ENCODE data around the gene GLI3. TPM values are rescaled to one million over a fixed set of nuclear protein-coding genes. Genes with fewer than 3 reads are reported as not detected.

Gene GLI3
- total RNA-seq, 1 experiment from 2014 or later, result 45.0 TPM

DNA sequence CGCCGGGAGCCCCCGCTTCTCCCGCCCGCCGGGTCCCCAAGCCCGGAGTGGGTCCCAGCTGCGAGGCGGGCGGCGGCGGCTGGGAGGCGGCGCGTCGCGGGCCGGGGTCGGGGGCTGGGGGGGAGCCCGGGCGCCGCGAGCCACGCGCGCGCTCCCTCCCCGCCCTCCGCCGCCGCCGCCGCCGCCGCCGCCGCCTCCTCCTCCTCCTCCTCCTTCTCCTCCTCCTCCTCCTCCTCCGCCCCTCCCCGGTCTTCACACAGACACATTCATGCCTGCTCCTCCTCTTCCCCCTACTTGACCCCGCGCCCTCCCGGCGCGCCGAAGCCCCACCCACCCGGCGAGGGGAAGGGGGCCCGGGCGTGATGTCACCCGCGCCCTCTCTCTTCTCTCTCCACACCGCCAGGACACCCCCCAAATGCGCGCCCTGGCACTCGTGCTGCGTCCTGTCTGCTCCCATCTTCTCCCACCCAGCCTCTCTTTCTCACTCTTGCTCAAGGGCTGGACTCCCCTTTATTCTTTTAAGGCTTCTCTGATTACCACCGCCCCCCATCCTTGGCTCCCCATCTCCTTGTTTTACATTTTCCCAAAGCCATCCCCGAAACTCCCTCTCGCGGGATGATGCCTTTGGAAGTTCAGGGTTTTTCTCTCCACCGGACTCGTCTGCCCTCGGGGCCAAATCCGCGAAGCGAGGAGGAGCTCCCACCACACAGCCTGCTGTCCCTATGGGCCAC, 967 bp upstream of the GLI3 start:
- no peak overlapping the region for H2BK20ac ChIP-seq (ENCODE audit: low read depth, low read length, poor library complexity, severe bottlenecking)
- H4K8ac ChIP-seq (replicated peaks; ENCODE audit: insufficient read length, low read depth, low read length), result no peak overlapping the region
- H2BK12ac ChIP-seq (ENCODE audit: insufficient read length, low read depth, low read length), result no peak overlapping the region
- peak overlapping the region; percentile 47 for H3K14ac ChIP-seq (ENCODE audit: insufficient read depth, low read length)
- peaks cover 2% of the 10 kb centered on the region; the same call in 1 of the 2 replicates for H3K79me2 ChIP-seq (ENCODE audit: insufficient read depth, low read length)
- H2AFZ ChIP-seq (ENCODE audit: low read length), result peak overlapping the region; percentile 25
- H2AK5ac ChIP-seq (ENCODE audit: insufficient read length, low read length), result no peak overlapping the region
- H4K5ac ChIP-seq (ENCODE audit: insufficient read length, low read depth, low read length), result no peak overlapping the region
- no peak overlapping the region for H2BK15ac ChIP-seq (ENCODE audit: low read depth, low read length)
- no peak overlapping the region for H3K4ac ChIP-seq (ENCODE audit: low read depth, low read length)
- H3K4me2 ChIP-seq (ENCODE audit: insufficient read depth, insufficient read length, low read length), result peak overlapping the region; percentile 55
- no peaks in the 10 kb centered on the region for H3K9me3 ChIP-seq (ENCODE audit: control insufficient read depth, low read depth, low read length)
- peak; percentile 83 for DNase-seq
- H3K4me3 Mint-ChIP-seq, result peak overlapping the region; percentile 88 to 93
- H3K4me1 Mint-ChIP-seq, result peaks cover 57 to 59% of the 10 kb centered on the region in 2 experiments
- H3T11ph ChIP-seq (ENCODE audit: low read length), result no peak overlapping the region
- H4K20me1 ChIP-seq (ENCODE audit: control insufficient read depth, insufficient read depth, insufficient read length), result no peaks in the 10 kb centered on the region
- peaks cover 3% of the 10 kb centered on the region; the same call in 1 of the 2 replicates for H3K4me1 ChIP-seq (ENCODE audit: insufficient read depth, low read length)
- peaks cover 35% of the 10 kb centered on the region for H3K27me3 Mint-ChIP-seq (ENCODE audit: low read depth)
- peaks cover 0 to 1% of the 10 kb centered on the region in 2 experiments; a peak in 2 of 5 replicates for H3K9me3 Mint-ChIP-seq
- no peak overlapping the region for H2BK120ac ChIP-seq (ENCODE audit: low read depth, low read length, poor library complexity, severe bottlenecking)
- H3K56ac ChIP-seq (ENCODE audit: insufficient read length, low read depth, low read length), result no peak overlapping the region
- H3K23me2 ChIP-seq (ENCODE audit: insufficient read length, low read depth, low read length, poor library complexity, severe bottlenecking), result peaks cover 25% of the 10 kb centered on the region
- no peak overlapping the region for H3K23ac ChIP-seq (ENCODE audit: insufficient read length, low read depth, low read length)
- peak overlapping the region; percentile 9 for H3K9ac ChIP-seq (ENCODE audit: extremely low read depth, insufficient read length, low read length)
- no peak overlapping the region for H3K18ac ChIP-seq (ENCODE audit: insufficient read length, low read depth, low read length)
- H4K91ac ChIP-seq (ENCODE audit: insufficient read length, low read depth, low read length), result no peak overlapping the region
- WGBS (ENCODE audit: extremely low coverage, insufficient read length, low lambda C conversion rate), result no CpG with 5 or more reads among the region's 66 CpGs
- TF ChIP-seq, protein P1, sequence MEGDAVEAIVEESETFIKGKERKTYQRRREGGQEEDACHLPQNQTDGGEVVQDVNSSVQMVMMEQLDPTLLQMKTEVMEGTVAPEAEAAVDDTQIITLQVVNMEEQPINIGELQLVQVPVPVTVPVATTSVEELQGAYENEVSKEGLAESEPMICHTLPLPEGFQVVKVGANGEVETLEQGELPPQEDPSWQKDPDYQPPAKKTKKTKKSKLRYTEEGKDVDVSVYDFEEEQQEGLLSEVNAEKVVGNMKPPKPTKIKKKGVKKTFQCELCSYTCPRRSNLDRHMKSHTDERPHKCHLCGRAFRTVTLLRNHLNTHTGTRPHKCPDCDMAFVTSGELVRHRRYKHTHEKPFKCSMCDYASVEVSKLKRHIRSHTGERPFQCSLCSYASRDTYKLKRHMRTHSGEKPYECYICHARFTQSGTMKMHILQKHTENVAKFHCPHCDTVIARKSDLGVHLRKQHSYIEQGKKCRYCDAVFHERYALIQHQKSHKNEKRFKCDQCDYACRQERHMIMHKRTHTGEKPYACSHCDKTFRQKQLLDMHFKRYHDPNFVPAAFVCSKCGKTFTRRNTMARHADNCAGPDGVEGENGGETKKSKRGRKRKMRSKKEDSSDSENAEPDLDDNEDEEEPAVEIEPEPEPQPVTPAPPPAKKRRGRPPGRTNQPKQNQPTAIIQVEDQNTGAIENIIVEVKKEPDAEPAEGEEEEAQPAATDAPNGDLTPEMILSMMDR (conservative IDR thresholded peaks at IDR 0.05), result no peak
- H3K27ac Mint-ChIP-seq, result peak overlapping the region; percentile 93 to 96 (median 96)
- H3K36me3 Mint-ChIP-seq (ENCODE audit: insufficient read depth in 1 of 3, low read depth in 3 of 3), result peaks cover 0 to 1% (median 0%) of the 10 kb centered on the region in 3 experiments; a peak in 1 of 7 replicates
- H3K79me1 ChIP-seq (ENCODE audit: insufficient read depth, low read depth, low read length, poor library complexity, severe bottlenecking), result no peaks in the 10 kb centered on the region
- H3K27ac ChIP-seq (ENCODE audit: insufficient read length, low read depth, low read length), result no peak overlapping the region
- no peaks in the 10 kb centered on the region; the same call in 1 of the 2 replicates for H3K27me3 ChIP-seq (ENCODE audit: insufficient read depth, low read length)
- H2BK5ac ChIP-seq (ENCODE audit: insufficient read length, low read length), result no peak overlapping the region
